ENCODE data around the gene AHDC1.

The AHDC1 gene

GRCh38 chr1:27523337-27524020, 80.5 kb downstream of the AHDC1 start:
- FAIRE-seq = no peak
- DNase-seq (ENCODE audit: extremely low spot score, insufficient read length, low read depth) = no peak

- DNase-seq (ENCODE audit: extremely low spot score, insufficient read length, low read depth) (no peak), FAIRE-seq (no peak)
Observed at GRCh38 chr1:27522432-27523336, 81.3 kb downstream of the AHDC1 start.

- FAIRE-seq (no peak), DNase-seq (ENCODE audit: extremely low spot score, insufficient read length, low read depth) (no peak)
Observed at GRCh38 chr1:27521861-27522431, 82.0 kb downstream of the AHDC1 start.

GRCh38 chr1:27521336-27521831, 82.6 kb downstream of the AHDC1 start:
- DNase-seq (ENCODE audit: extremely low spot score, insufficient read length, low read depth) (no peak), FAIRE-seq (no peak)

GRCh38 chr1:27520651-27521050, 83.3 kb downstream of the AHDC1 start:
- DNase-seq (ENCODE audit: extremely low spot score, insufficient read length, low read depth) (no peak), FAIRE-seq (no peak)

- FAIRE-seq (no peak), DNase-seq (ENCODE audit: extremely low spot score, insufficient read length, low read depth) (no peak)
Observed at GRCh38 chr1:27519331-27520258, 84.3 kb downstream of the AHDC1 start.

GRCh38 chr1:27518808-27519207, 85.1 kb downstream of the AHDC1 start:
- no peak for FAIRE-seq
- no peak for DNase-seq (ENCODE audit: extremely low spot score, insufficient read length, low read depth)

- no peak for FAIRE-seq
- DNase-seq (ENCODE audit: extremely low spot score, insufficient read length, low read depth) = no peak
Observed at GRCh38 chr1:27517907-27518718, 85.8 kb downstream of the AHDC1 start.

GRCh38 chr1:27517301-27517700, 86.6 kb downstream of the AHDC1 start:
- no peak for FAIRE-seq
- no peak for DNase-seq (ENCODE audit: extremely low spot score, insufficient read length, low read depth)

- no peak for FAIRE-seq
- DNase-seq (ENCODE audit: extremely low spot score, insufficient read length, low read depth) = no peak
Observed at GRCh38 chr1:27515626-27516025, 88.3 kb downstream of the AHDC1 start.

- DNase-seq (ENCODE audit: extremely low spot score, insufficient read length, low read depth) (no peak), FAIRE-seq (no peak)
Observed at GRCh38 chr1:27513958-27514357, 90.0 kb downstream of the AHDC1 start.

- FAIRE-seq (no peak), DNase-seq (ENCODE audit: extremely low spot score, insufficient read length, low read depth) (no peak)
Observed at GRCh38 chr1:27513528-27513927, 90.4 kb downstream of the AHDC1 start.

GRCh38 chr1:27509127-27510080, 94.5 kb downstream of the AHDC1 start:
- no peak for DNase-seq (ENCODE audit: extremely low spot score, insufficient read length, low read depth)
- no peak for FAIRE-seq

- FAIRE-seq = no peak
- no peak for DNase-seq (ENCODE audit: extremely low spot score, insufficient read length, low read depth)
Observed at GRCh38 chr1:27507960-27508665, 95.8 kb downstream of the AHDC1 start.

- FAIRE-seq = no peak
- no peak for DNase-seq (ENCODE audit: extremely low spot score, insufficient read length, low read depth)
Observed at GRCh38 chr1:27506703-27507102, 97.2 kb downstream of the AHDC1 start.

- FAIRE-seq = no peak
- DNase-seq (ENCODE audit: extremely low spot score, insufficient read length, low read depth) = no peak
Observed at GRCh38 chr1:27505420-27505680, 98.6 kb downstream of the AHDC1 start.

- FAIRE-seq (no peak), DNase-seq (ENCODE audit: extremely low spot score, insufficient read length, low read depth) (no peak)
Observed at GRCh38 chr1:27504588-27505419, 99.1 kb downstream of the AHDC1 start.
